ENCODE measurements around the gene OFD1.

The OFD1 gene

DNA sequence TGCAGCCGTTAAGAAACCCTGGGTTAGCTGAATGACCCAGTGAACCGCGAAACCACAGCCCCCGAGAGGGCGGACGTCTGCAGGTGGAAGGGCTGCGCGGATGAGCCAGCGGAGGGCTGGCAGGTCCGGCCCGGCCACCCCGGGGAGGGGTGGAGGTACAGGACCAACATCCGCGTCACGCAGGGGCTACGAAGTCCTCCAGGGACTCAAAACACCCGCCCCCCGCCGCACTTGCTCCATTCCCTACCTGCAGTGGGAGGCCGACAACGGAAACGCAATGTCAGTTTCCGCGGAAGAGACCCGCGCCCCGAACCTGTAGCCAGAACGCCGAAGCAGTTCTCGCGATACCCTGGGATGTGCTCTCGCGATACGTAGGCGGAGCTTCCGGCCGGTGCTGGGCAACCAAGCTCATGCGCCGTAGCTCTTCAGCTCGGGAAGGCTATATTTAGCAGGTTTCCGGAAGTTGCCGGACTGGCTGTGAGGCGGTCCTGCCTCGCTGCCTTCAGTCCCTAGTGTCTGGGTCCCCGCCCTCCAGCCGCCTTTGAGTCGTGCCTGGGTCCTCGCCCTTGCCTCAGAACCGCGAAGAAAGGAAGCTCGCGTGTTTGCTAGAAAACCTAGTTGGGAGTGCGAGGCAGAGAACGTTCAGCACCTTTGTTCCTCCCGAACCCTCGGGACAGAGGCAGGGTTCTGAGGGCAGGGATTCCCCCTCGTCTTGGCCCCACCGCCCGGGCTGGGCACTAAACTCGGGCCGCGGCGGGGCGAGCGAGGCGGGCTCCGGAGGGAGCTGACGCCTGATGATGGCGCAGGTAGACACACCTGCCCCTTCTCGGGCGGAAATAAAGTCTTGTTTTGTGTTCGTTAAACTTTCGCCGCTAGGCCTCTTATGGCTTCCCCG, at the start of gene OFD1, which contains the start of gene TRAPPC2:
Gene OFD1, plus strand, starts transcription at position 471 of the 895 bp plus-strand sequence. Its CDS starts 324 bp downstream, at position 795.
Gene TRAPPC2, minus strand, starts transcription at position 343 of the 895 bp plus-strand sequence. CDS start 14,657 bp downstream, outside the sequence.
- DNase-seq (ENCODE audit: low read depth, low spot score), result peak; percentile 78

DNA sequence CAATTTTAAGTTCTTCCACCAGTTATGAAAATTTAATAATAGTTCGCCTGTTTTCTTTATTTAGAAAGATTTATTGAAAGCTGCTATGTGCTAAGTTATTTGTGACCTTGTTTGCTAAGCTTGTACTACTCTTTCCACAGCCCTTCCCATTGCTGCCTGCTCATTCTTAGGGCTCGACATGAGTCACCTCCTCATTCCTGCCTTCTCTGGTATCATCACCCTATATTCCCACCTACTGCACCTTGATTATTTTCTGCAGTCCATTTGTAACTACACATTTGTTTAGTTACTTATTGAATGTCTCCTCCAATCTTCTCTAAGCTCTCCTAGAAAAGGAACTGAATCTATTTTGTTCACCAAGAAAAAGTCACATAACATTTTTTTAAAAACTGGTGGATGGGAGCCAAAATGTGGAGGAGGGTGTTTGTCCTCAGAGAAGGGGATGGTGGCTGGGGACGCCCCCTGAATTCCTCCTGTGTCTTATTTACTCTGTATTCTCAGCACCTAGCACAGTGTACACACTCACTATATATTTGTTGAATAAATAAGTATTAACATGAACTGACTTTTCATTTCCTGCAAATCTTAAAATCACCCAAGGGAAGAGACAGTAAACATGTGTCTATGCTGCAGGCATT, 49.3 kb upstream of the OFD1 start:
- DNase-seq (ENCODE audit: low read depth, low spot score), result no peak

- DNase-seq (ENCODE audit: low read depth, low spot score), result no peak
Measured at GRCh38 chrX:13687203-13687602, 47.3 kb upstream of the OFD1 start.

DNA sequence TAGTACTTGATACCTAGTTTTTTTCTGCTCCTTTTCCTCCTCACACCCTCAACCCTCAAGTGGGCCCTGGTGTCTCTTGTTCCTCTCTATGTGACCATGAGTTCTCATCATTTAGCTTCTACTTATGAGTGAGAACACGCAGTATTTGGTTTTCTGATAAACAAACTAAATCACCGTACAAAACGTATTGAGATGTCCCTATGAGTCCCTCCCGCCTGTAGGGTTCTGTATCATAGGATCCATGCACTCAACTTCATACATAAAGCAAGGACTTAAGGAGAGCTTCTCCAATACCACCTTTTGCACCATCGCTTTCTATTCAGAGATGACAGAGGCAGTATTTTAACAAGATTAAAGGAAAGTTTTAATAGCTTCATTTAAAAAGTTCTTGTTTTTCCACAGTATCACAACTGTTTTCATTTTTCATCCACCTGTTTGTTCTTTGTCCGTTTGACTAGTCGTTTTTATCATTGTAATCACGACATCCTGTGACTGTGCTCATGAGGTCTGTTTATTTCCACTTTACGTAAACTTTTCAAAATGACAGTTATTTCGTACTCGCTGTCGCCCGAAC, 46.1 kb upstream of the OFD1 start:
- no peak for DNase-seq (ENCODE audit: low read depth, low spot score)

- DNase-seq (ENCODE audit: low read depth, low spot score), result no peak
Measured at GRCh38 chrX:13688958-13689740, 45.4 kb upstream of the OFD1 start, which contains the start of gene RAB9A. TSS of gene RAB9A (plus strand) at chrX:13689128. CDS start at chrX:13708747, 19,619 bp downstream.

DNA sequence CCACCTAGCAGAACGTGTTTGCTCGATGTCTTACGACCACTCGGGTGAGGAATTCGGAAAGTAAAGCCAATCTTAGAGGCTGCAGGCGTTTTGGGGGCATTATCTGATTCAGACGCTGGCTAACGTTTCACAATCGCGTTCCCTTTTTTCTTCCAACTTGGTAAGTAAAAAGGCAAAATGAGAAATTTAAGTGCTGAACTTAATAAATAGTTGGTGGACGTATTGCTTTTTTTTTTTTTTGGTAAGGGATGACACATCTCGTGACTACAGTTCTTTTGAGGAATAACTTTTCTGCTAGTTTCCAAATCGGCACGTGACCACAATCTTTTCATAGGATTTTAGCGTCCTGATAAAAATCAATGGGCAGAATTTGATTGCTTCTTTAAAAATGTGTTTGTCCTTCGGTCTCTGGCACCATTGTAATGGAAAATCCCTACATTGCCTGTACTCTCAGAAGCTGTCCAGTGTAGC, 44.8 kb upstream of the OFD1 start:
- DNase-seq (ENCODE audit: low read depth, low spot score), result no peak

DNA sequence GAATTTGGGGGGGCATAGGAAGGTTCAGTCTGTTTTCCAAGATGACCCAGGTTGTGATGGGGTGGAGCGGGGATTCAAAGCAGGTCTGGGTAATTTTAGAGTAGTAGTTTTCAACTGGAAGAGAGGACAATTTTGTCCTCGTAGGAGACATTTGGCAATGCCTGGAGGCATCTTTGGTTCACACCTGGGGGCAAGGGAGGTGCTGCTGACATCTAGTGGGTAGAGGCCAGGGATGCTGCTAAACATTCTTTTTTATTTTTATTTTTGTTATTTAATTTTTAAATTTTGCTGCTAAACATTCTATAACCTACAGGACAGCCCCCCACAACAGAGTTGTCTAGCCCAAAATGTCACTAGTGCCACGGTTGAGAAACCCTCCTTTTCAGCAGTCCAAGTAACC, 43.7 kb upstream of the OFD1 start:
- DNase-seq (ENCODE audit: low read depth, low spot score), result no peak

- DNase-seq (ENCODE audit: low read depth, low spot score), result no peak
Measured at GRCh38 chrX:13691841-13692371, 42.6 kb upstream of the OFD1 start.

GRCh38 chrX:13692771-13693231, 41.7 kb upstream of the OFD1 start:
- DNase-seq (ENCODE audit: low read depth, low spot score), result no peak

DNA sequence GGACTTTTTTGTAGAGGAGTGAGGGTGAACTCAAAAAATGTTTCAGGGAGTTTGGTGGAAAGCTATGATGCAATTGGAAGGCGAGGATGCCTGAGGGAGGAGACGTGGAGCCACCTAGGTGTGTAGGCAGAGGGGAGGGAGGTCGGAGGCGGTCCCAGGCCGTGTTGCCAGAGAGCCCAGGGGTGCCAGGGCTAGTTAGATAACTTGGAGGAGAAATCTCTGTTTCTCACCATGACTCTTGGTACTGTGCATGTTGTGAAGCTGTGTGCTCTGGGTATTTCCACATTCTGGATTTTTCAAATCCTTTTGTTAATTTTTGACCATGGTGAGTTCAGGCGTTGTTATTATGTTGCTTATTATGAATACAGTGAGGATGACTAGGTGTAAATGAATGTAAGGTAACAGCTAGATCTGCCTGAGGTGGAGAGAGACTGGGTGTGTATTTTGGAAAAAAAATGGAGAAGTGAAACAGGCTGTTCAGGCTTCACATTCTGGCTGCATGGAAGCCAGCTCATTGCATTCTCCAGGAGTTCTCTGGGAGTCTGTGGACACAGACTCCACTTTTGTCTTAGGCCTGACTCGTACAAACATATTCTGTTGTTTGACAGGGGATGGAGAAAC, 41.1 kb upstream of the OFD1 start:
- no peak for DNase-seq (ENCODE audit: low read depth, low spot score)

DNA sequence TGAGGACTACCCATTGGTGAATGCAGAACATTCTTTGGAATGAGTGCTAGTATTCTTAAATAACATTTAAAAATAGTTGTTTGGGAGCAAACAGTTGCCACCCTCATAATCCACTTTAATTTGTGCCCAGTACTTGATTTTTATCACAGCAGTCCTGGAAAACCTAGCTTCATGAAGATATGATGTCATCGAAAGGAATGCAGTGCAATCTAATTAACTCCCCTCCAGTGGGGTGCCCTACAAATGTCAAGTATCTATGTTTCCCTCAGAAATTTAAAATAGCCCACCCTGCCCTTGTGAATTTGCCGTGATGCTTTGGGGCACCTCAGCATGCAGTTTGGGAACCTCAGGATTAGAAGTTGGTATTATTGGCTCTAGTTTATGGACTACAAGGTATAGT, 40.2 kb upstream of the OFD1 start:
- no peak for DNase-seq (ENCODE audit: low read depth, low spot score)

- no peak for DNase-seq (ENCODE audit: low read depth, low spot score)
Measured at GRCh38 chrX:13694983-13695382, 39.6 kb upstream of the OFD1 start.

GRCh38 chrX:13695601-13696115, 38.9 kb upstream of the OFD1 start:
- DNase-seq (ENCODE audit: low read depth, low spot score), result no peak

DNA sequence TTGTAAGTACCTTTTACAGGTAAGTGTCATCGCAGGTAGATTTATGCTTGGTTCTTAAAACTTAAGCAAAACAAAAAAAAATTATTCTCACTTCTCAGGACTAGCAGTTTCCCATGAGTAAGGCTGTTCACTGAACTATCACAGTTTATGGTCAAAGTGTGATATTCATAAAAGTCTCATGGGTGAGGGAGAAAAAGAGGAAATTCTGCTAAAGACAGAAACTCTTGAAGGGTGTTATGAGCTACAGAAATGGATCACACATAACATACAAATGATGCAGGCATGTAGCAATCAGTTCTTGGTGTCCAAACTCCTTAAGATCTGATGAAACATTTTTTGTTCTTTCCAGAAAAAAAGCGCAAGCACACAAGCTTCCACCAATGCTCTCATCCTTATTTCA, 37.1 kb upstream of the OFD1 start:
- DNase-seq (ENCODE audit: low read depth, low spot score), result no peak

DNA sequence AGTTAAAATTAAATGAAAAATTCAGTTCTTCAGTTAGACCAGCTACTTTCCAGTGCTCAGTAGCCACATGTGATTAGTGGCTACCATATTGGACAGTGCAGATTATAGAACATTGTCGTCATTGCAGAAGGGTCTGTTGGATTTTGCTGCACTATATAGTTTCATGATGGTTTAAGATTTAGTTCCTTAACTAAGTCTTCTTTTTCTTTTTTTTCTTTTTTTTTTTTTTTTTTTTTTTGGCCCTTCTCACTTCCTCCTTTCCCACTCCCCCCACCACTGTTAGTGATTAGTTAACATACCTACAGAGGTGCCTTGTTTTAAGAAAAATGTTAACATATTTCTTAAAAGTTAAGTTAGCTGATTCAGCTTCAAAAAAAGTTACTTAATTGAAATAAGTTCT, 36.6 kb upstream of the OFD1 start:
- DNase-seq (ENCODE audit: low read depth, low spot score), result no peak

DNA sequence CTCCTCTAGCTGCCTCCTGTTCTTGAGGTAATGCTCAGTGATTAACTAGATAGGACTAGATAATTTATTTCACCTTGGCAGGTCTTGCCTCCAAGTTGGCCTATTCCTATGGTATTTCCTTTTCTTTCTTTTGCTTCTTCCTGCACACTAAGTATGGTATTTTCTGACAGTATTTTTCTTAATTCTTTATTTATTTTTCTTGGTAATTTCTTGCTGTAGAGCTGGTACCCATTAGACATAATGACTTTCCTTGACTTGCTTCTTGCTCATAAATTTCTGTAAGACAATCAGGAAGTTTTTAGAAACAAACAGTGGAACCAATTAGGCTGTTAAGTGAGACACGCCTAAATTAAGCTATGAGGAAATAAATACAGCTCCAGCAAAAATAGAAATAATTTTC, 36.1 kb upstream of the OFD1 start:
- no peak for DNase-seq (ENCODE audit: low read depth, low spot score)

DNA sequence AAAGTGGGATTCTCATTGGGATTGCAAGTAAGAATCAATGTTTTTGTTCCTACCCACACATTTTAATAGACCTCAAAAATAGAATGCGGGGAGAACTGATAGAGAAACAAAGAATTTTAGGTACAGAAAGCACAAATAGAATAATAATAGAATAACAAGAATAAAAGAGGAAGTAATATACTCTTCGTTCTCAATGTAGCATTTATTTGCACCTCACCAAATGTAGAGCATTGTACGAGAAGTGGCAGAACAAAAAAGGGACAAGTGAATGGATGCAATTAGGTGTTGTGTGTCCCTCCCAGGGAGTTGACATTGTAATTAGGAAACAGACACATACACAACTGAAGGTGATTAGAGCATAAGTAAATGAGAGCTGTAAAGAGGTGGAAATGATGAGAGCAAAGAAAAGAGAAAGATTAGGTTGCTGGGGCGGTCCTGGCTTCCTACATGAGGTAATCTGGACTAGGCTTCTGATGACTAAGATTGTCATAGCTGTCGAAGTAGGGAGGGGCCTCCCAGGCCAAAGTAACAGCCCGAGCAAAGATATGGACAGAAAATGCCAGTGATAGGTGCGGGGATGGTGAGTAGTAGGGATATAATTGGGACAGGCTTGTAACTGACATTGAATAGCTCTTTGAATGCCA, 35.2 kb upstream of the OFD1 start:
- DNase-seq (ENCODE audit: low read depth, low spot score), result no peak

DNA sequence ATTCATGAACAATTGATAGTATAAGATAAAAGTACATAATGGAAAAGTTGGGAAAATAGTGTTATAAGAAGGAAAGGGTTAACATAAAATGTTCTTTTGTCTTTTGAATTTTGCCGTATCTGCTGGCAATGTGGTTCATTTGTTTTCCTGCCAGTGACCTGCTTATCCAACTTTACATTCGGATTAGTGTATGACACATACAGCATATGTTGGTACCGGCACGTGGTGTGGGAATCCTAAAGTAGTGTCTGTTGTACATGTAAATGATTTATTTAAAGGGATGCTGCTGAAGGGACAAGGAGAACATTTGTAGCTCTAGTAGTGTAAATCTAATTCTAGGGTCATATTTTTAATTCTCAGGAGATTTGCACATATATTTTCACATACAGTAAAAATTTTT, 34.2 kb upstream of the OFD1 start:
- DNase-seq (ENCODE audit: low read depth, low spot score), result no peak

DNA sequence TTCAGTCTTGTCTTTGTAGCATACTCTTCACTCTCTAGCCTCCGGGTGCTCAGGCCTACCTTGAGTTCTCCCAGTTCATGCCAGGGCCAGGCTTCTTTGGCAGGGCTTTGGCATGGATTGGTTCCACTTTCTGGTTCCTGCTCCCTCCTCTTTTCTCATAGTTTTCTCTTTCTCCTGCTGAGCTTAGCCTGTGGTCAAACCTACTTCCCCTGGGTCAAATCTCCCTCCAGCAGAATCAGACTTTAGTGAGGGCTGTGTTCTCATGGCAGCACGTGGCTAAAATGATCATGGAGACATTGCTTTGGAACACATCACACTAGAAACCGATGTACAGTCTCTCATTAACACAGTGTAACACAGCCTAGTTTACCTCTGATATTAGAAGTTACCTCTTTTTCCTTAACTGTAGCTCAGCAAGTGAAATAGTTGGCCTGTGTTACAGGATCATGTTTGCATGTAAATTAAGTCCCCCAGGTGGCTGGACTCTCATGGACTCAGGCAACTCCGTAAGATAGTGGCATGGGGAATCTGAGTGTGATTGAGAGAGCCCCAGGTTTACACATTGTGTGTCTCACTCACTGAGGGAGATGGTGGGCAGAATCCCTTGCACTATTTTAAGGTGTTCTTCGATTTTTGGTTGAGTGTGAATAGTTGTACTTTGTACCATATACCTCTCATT, 32.3 kb upstream of the OFD1 start:
- no peak for DNase-seq (ENCODE audit: low read depth, low spot score)
